ENCODE data around the gene PRDM2. TPM values are rescaled to one million over a fixed set of nuclear protein-coding genes. Genes with fewer than 3 reads are reported as not detected.

Gene PRDM2
- polyA plus RNA-seq, 3 donors, result 4.1 to 22.5 (median 7.6) TPM

DNA sequence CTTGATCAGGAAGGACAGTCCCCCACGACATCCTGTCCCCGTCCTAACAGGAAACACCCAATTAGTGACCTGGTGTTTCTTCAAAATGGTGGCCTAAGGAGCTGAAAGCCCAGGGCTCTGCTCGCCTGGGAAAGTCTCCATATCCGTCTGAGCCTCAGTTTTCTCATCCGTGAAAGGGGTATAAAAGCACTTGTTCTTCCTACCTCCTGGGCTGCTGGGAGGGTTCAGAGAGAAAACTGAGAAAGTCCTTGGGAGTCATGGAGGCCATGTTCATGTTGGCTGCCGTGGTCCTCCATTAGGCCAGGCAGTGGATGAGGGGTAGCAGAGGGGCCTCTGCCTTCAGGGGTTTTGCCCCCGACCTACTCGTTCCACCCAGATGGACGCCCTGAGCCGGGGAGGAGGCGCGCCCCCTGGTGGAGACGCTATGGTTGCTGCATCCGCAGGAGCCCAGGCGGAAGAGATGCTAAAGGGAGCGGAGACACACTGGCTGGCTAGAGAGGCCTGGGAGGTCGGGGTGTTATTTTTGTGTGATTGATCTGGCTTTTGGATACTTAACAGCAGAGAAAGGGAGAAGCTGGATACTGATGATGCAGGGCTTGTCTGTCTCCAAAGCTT is 113.5 kb downstream of the PRDM2 start:
- H3K27ac ChIP-seq (ENCODE audit: low read depth in 1 of 2, low read length in 2 of 2), result no peak overlapping the region
- TF ChIP-seq, protein P1, sequence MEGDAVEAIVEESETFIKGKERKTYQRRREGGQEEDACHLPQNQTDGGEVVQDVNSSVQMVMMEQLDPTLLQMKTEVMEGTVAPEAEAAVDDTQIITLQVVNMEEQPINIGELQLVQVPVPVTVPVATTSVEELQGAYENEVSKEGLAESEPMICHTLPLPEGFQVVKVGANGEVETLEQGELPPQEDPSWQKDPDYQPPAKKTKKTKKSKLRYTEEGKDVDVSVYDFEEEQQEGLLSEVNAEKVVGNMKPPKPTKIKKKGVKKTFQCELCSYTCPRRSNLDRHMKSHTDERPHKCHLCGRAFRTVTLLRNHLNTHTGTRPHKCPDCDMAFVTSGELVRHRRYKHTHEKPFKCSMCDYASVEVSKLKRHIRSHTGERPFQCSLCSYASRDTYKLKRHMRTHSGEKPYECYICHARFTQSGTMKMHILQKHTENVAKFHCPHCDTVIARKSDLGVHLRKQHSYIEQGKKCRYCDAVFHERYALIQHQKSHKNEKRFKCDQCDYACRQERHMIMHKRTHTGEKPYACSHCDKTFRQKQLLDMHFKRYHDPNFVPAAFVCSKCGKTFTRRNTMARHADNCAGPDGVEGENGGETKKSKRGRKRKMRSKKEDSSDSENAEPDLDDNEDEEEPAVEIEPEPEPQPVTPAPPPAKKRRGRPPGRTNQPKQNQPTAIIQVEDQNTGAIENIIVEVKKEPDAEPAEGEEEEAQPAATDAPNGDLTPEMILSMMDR (IDR thresholded peaks at IDR 0.05), result peak; percentile 79
- no peak overlapping the region for H2AFZ ChIP-seq (ENCODE audit: insufficient read depth, low read depth, low read length, poor library complexity, severe bottlenecking)
- no peaks in the 10 kb centered on the region for H3K27me3 ChIP-seq (ENCODE audit: control insufficient read depth in 2 of 2, insufficient read depth in 2 of 2, low read length in 2 of 2)
- intact Hi-C loops (cut with micrococcal nuclease), result loop anchor here in 1 of 2 donors (2.0 kb wide), 1 partner anchor 149 kb away; no protein-coding TSS in a partner anchor
- Mint-ChIP-seq H3K27ac (no peak overlapping the region), H3K9me3 (peaks cover 0 to 2% (median 0%) of the 10 kb centered on the region in 7 donors), H3K4me3 (no peak overlapping the region), H3K36me3 (peaks cover 25 to 40% of the 10 kb centered on the region in 2 donors), H3K27me3 (ENCODE audit: low read depth in 3 of 3) (peaks cover 0 to 2% (median 0%) of the 10 kb centered on the region in 3 donors), H3K4me1 (peaks cover 6% of the 10 kb centered on the region)
- H3K9ac ChIP-seq (ENCODE audit: insufficient read depth, low read length, poor library complexity, severe bottlenecking), result no peak overlapping the region
- H3K4me2 ChIP-seq (replicated peaks; ENCODE audit: extremely low read depth, low read length, poor library complexity, severe bottlenecking), result no peak overlapping the region
- H3K4me3 ChIP-seq (replicated peaks in 1 of 3; ENCODE audit: low read depth in 2 of 3, low read length in 3 of 3), result no peak overlapping the region
- no peaks in the 10 kb centered on the region for H3K79me2 ChIP-seq (ENCODE audit: insufficient read depth, low read length)
- WGBS (ENCODE audit: insufficient coverage), result 69% methylated on average over 17 of the region's 17 CpGs
- DNase-seq, result peak; percentile 23 to 43 (median 24)
- H4K20me1 ChIP-seq (ENCODE audit: insufficient read depth, low read length), result peaks cover 32% of the 10 kb centered on the region
- no peaks in the 10 kb centered on the region for H3K4me1 ChIP-seq (ENCODE audit: control insufficient read depth in 1 of 2, insufficient read depth in 2 of 2, low read length in 2 of 2)
- H3K36me3 ChIP-seq (replicated peaks in 1 of 2; ENCODE audit: control insufficient read depth in 1 of 2, insufficient read depth in 2 of 2, low read length in 2 of 2), result peaks cover 4 to 26% of the 10 kb centered on the region in 2 donors
- H3K9me3 ChIP-seq (replicated peaks in 1 of 2; ENCODE audit: control insufficient read depth in 1 of 2, insufficient read depth in 1 of 2, low read length in 2 of 2), result no peaks in the 10 kb centered on the region

DNA sequence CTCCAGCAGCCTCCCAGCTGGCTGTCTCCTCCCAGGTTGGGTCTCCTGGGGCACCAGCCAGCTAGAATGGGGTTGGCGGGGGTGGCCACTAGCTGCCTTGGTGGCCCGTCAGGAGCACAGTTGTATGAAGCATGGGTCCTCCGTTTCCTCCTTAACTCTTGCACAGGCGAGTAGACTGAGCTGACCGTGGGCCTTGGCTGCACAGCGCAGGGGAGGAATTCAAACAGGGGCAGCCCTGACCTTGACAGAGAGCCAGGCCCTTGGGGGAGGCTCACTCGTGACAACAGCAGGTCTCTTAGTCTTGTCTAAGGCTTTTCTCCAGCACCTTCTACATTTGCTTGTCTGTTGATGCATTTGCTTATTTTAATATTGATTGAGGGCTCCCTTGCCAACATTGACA is 114.1 kb downstream of the PRDM2 start:
- no peaks in the 10 kb centered on the region for H3K9me3 ChIP-seq (replicated peaks in 1 of 2; ENCODE audit: control insufficient read depth in 1 of 2, insufficient read depth in 1 of 2, low read length in 2 of 2)
- H3K79me2 ChIP-seq (ENCODE audit: insufficient read depth, low read length), result no peaks in the 10 kb centered on the region
- DNase-seq, result no peak
- H3K4me3 Mint-ChIP-seq, result no peak overlapping the region
- H3K4me2 ChIP-seq (replicated peaks; ENCODE audit: extremely low read depth, low read length, poor library complexity, severe bottlenecking), result no peak overlapping the region
- peaks cover 6% of the 10 kb centered on the region for H3K4me1 Mint-ChIP-seq
- H3K4me3 ChIP-seq (replicated peaks in 1 of 3; ENCODE audit: low read depth in 2 of 3, low read length in 3 of 3), result no peak overlapping the region
- H3K9me3 Mint-ChIP-seq, result peaks cover 0 to 2% (median 0%) of the 10 kb centered on the region in 7 donors
- intact Hi-C loops (cut with micrococcal nuclease), result no loop called here
- TF ChIP-seq, protein P1 (IDR thresholded peaks at IDR 0.05), result no peak
- peaks cover 0 to 2% (median 0%) of the 10 kb centered on the region in 3 donors for H3K27me3 Mint-ChIP-seq (ENCODE audit: low read depth in 3 of 3)
- WGBS (ENCODE audit: insufficient coverage), result 98% methylated on average over 6 of the region's 7 CpGs
- peaks cover 29% of the 10 kb centered on the region for H4K20me1 ChIP-seq (ENCODE audit: insufficient read depth, low read length)
- H3K9ac ChIP-seq (ENCODE audit: insufficient read depth, low read length, poor library complexity, severe bottlenecking), result no peak overlapping the region
- peaks cover 4 to 25% of the 10 kb centered on the region in 2 donors for H3K36me3 ChIP-seq (replicated peaks in 1 of 2; ENCODE audit: control insufficient read depth in 1 of 2, insufficient read depth in 2 of 2, low read length in 2 of 2)
- H2AFZ ChIP-seq (ENCODE audit: insufficient read depth, low read depth, low read length, poor library complexity, severe bottlenecking), result no peak overlapping the region
- no peaks in the 10 kb centered on the region for H3K4me1 ChIP-seq (ENCODE audit: control insufficient read depth in 1 of 2, insufficient read depth in 2 of 2, low read length in 2 of 2)
- H3K27me3 ChIP-seq (ENCODE audit: control insufficient read depth in 2 of 2, insufficient read depth in 2 of 2, low read length in 2 of 2), result no peaks in the 10 kb centered on the region
- H3K27ac Mint-ChIP-seq, result no peak overlapping the region
- H3K27ac ChIP-seq (ENCODE audit: low read depth in 1 of 2, low read length in 2 of 2), result no peak overlapping the region
- H3K36me3 Mint-ChIP-seq, result peaks cover 22 to 38% of the 10 kb centered on the region in 2 donors

All from CD14-positive monocyte (primary cell).